AG04450 (cell line): ENCODE measurements around the gene EGF. TPM values are rescaled to one million over a fixed set of nuclear protein-coding genes. Genes with fewer than 3 reads are reported as not detected.
A peak's percentile ranks its signal among the peaks of the same experiment; 100 is the strongest.

Experiments
- CTCF ChIA-PET: fragments of 300-600, 350-600 bp; formaldehyde crosslinking; extraction: SDS; loops from one replicate; lab custom pipeline; 2022; ENCODE audit warnings: antibody characterized with exemption, inconsistent platforms; lab: Charles Lee
- POLR2A ChIA-PET: fragments of 350-600 bp; formaldehyde crosslinking; extraction: SDS; loops from one replicate; lab custom pipeline; 2021; ENCODE audit warnings: antibody characterized with exemption, inconsistent platforms; lab: Yijun Ruan, JAX
- DNase-seq: peaks from one replicate; pipeline ENCODE4 v3.0.0-alpha.2; 2011; ENCODE audit warnings: low read depth, low spot score
- H3K27ac ChIP-seq: one replicate; pipeline ENCODE4 v1.5.1; 2012; ENCODE audit warnings: low read depth, low read length, control low read depth
- H3K27me3 ChIP-seq: one replicate; pipeline ENCODE4 v1.6.0; 2012; ENCODE audit warnings: low read length; ENCODE audit not compliant: control insufficient read depth, insufficient read depth
- H3K4me3 ChIP-seq: 2 replicates; pipeline ENCODE4 v1.5.1; 2011; ENCODE audit warnings: mild to moderate bottlenecking, low read depth, low read length, control low read depth
- H3K9me3 ChIP-seq: 2 replicates; pipeline ENCODE4 v1.5.1; 2012; ENCODE audit warnings: low read length; ENCODE audit not compliant: control insufficient read depth, insufficient read depth
- CTCF ChIP-seq: IDR thresholded peaks from 2 replicates; pipeline ENCODE4 v1.5.1; 2011; ENCODE audit warnings: low read depth, low read length, control low read depth, inconsistent platforms
- polyA plus RNA-seq: library from polyadenylated mRNA; depleted of rRNA; stranded (reverse); fragments of >200 nt; gene quantifications from 2 replicates; pipeline ENCODE4 v1.2.3, GENCODE V29; 2011; rRNA removed
- small RNA-seq: library from RNA; depleted of rRNA; stranded (forward); fragments of <200 nt; gene quantifications from one replicate; pipeline ENCODE3, GENCODE V24; 2012; ENCODE audit warnings: low read depth; ENCODE audit not compliant: insufficient read length

The EGF gene
- polyA plus RNA-seq, 1 experiment, result 0.14 TPM

- peak overlapping the region; percentile 54 for H3K27ac ChIP-seq
- ChIA-PET CTCF (interaction anchor here (0.6 to 1.4 kb wide), 3 partner anchors 56 to 144 kb away, joined by 3 to 4 read pairs (median 3); no protein-coding TSS in a partner anchor), POLR2A (interaction anchor here (0.6 kb wide), 1 partner anchor 105 kb away, joined by 4 read pairs; no protein-coding TSS in a partner anchor)
These were observed 142.6 kb downstream of the EGF start for GRCh38 chr4:110055158-110055768.

GRCh38 chr4:110058677-110059076 is 146.0 kb downstream of the EGF start:
- no peaks in the 10 kb centered on the region for H3K27me3 ChIP-seq
- CTCF ChIA-PET, result interaction anchor here (3.6 kb wide), 1 partner anchor 9 kb away, joined by 17 read pairs; no protein-coding TSS in a partner anchor
- no peaks in the 10 kb centered on the region for H3K9me3 ChIP-seq
- no peak overlapping the region for H3K27ac ChIP-seq
- H3K4me3 ChIP-seq, result no peak overlapping the region
- POLR2A ChIA-PET, result no interaction called here
- no peak for TF ChIP-seq CTCF
- no peak for DNase-seq

More at GRCh38 chr4:110055158-110055768, 142.6 kb downstream of the EGF start:
- H3K4me3 ChIP-seq, result no peak overlapping the region
- H3K27me3 ChIP-seq, result no peaks in the 10 kb centered on the region
- H3K9me3 ChIP-seq, result no peaks in the 10 kb centered on the region
- DNase-seq, result no peak
- TF ChIP-seq CTCF, result no peak

- ChIA-PET POLR2A (no interaction called here), CTCF (interaction anchor here (0.6 to 3.6 kb wide), 2 partner anchors 10 to 68 kb away, joined by 3 to 17 read pairs; no protein-coding TSS in a partner anchor)
- Histone ChIP-seq H3K27me3 (no peaks in the 10 kb centered on the region), H3K27ac (no peak overlapping the region), H3K9me3 (no peaks in the 10 kb centered on the region), H3K4me3 (no peak overlapping the region)
- DNase-seq, result no peak
- TF ChIP-seq CTCF, result no peak
These were observed 147.0 kb downstream of the EGF start for GRCh38 chr4:110059556-110060191.

GRCh38 chr4:110061076-110061475 is 148.4 kb downstream of the EGF start:
- no peak for TF ChIP-seq CTCF
- ChIA-PET POLR2A (no interaction called here), CTCF (interaction anchor here (3.6 kb wide), 1 partner anchor 11 kb away, joined by 17 read pairs; no protein-coding TSS in a partner anchor)
- Histone ChIP-seq H3K4me3 (no peak overlapping the region), H3K27me3 (no peaks in the 10 kb centered on the region), H3K9me3 (no peaks in the 10 kb centered on the region), H3K27ac (no peak overlapping the region)
- DNase-seq, result no peak

Small RNA genes lying within 50 kb of the gene (small RNA-seq; reads per million reads assigned to genes)
- 2.4 reads per million for gene RNU6-35P

Other genes starting within 250 kb of the EGF start
- gene CASP6, start 209.4 kb upstream of the EGF start, polyA plus RNA-seq, result 38.9 and 44.8 TPM in 2 replicates
- gene PLA2G12A, start 182.8 kb upstream of the EGF start, polyA plus RNA-seq, result 47.5 and 52.3 TPM in 2 replicates
- gene CFI, start 110.9 kb upstream of the EGF start, polyA plus RNA-seq, result 0.46 and 0.53 TPM in 2 replicates
- 18.3 and 23.7 TPM in 2 replicates for gene GAR1, start 97.1 kb upstream of the EGF start, polyA plus RNA-seq
- gene RRH, start 84.9 kb upstream of the EGF start, polyA plus RNA-seq, result 0.07 and 0.15 TPM in 2 replicates
- gene LRIT3, start 64.8 kb upstream of the EGF start, polyA plus RNA-seq, result not detected in 2 replicates